GM12801 (cell line): ENCODE measurements around the gene BANF2.

Experiments used
- CTCF ChIP-seq: IDR thresholded peaks from one replicate; pipeline ENCODE4 v1.5.1; 2011; ENCODE audit warnings: control low read depth; ENCODE audit not compliant: insufficient read length; ENCODE audit errors: extremely low read depth

The BANF2 gene

GRCh38 chr20:17714597-17714996 lies 14.8 kb downstream of the BANF2 start:
- TF ChIP-seq CTCF = no peak

- TF ChIP-seq CTCF = no peak
Observed at GRCh38 chr20:17715075-17715474, 15.3 kb downstream of the BANF2 start.

GRCh38 chr20:17716331-17716730 lies 16.6 kb downstream of the BANF2 start:
- no peak for TF ChIP-seq CTCF

- TF ChIP-seq CTCF = no peak
Observed at GRCh38 chr20:17720755-17721154, 21.0 kb downstream of the BANF2 start.

- TF ChIP-seq CTCF = no peak
Observed at GRCh38 chr20:17721802-17722486, 22.2 kb downstream of the BANF2 start.

- no peak for TF ChIP-seq CTCF
Observed at GRCh38 chr20:17722493-17723300, 22.9 kb downstream of the BANF2 start.

GRCh38 chr20:17723301-17723691 lies 23.5 kb downstream of the BANF2 start:
- TF ChIP-seq CTCF = no peak
